ENCODE results near the gene RBMS3. TPM values are rescaled to one million over a fixed set of nuclear protein-coding genes. Genes with fewer than 3 reads are reported as not detected.
A peak's percentile ranks its signal among the peaks of the same experiment; 100 is the strongest.

Gene RBMS3
- total RNA-seq, 4 donors from 2014 or later, result 51.5 to 76.0 (median 66.6) TPM

GRCh38 chr3:29274667-29275066 is 6.2 kb upstream of the RBMS3 start:
- WGBS, 2 donors (ENCODE audit: low coverage in 1 of 2), result 95 to 97% methylated on average over 3 of the region's 3 CpGs
- Histone ChIP-seq H3K9me3 (no peaks in the 10 kb centered on the region), H3K4me3 (no peak overlapping the region), H3K4me1 (peaks cover 0 to 23% (median 5%) of the 10 kb centered on the region in 3 donors), H3K27me3 (no peaks in the 10 kb centered on the region), H3K36me3 (no peaks in the 10 kb centered on the region), H3K27ac (no peak overlapping the region)
- TF ChIP-seq, protein P1, sequence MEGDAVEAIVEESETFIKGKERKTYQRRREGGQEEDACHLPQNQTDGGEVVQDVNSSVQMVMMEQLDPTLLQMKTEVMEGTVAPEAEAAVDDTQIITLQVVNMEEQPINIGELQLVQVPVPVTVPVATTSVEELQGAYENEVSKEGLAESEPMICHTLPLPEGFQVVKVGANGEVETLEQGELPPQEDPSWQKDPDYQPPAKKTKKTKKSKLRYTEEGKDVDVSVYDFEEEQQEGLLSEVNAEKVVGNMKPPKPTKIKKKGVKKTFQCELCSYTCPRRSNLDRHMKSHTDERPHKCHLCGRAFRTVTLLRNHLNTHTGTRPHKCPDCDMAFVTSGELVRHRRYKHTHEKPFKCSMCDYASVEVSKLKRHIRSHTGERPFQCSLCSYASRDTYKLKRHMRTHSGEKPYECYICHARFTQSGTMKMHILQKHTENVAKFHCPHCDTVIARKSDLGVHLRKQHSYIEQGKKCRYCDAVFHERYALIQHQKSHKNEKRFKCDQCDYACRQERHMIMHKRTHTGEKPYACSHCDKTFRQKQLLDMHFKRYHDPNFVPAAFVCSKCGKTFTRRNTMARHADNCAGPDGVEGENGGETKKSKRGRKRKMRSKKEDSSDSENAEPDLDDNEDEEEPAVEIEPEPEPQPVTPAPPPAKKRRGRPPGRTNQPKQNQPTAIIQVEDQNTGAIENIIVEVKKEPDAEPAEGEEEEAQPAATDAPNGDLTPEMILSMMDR (IDR thresholded peaks at IDR 0.05), result no peak
- no peak for TF ChIP-seq POLR2AphosphoS5 (IDR thresholded peaks at IDR 0.05)
- no peak for ATAC-seq

- no peaks in the 10 kb centered on the region for H3K9me3 ChIP-seq
- no peaks in the 10 kb centered on the region for H3K27me3 ChIP-seq
- WGBS, 2 donors (ENCODE audit: low coverage in 1 of 2), result 34 to 41% methylated on average over 3 of the region's 3 CpGs
- H3K36me3 ChIP-seq, result no peaks in the 10 kb centered on the region
- TF ChIP-seq, protein P1 (IDR thresholded peaks at IDR 0.05), result no peak
- TF ChIP-seq EP300 (IDR thresholded peaks at IDR 0.05) (no peak), POLR2AphosphoS5 (IDR thresholded peaks at IDR 0.05) (no peak), POLR2A (IDR thresholded peaks at IDR 0.05) (no peak)
- no peak for ATAC-seq
- H3K4me3 ChIP-seq, result no peak overlapping the region
- peaks cover 0 to 28% (median 5%) of the 10 kb centered on the region in 3 donors for H3K4me1 ChIP-seq
- peak overlapping the region in 3 of 4 donors; percentile 3 to 41 (median 6) for H3K27ac ChIP-seq
Observed at GRCh38 chr3:29275309-29275708, 5.6 kb upstream of the RBMS3 start.

- Histone ChIP-seq H3K27ac (no peak overlapping the region), H3K36me3 (no peaks in the 10 kb centered on the region), H3K4me3 (no peak overlapping the region), H3K27me3 (no peaks in the 10 kb centered on the region), H3K4me1 (peaks cover 0 to 28% (median 5%) of the 10 kb centered on the region in 3 donors), H3K9me3 (no peaks in the 10 kb centered on the region)
- ATAC-seq, result no peak
- TF ChIP-seq, protein P1 (IDR thresholded peaks at IDR 0.05), result no peak
- TF ChIP-seq EP300 (IDR thresholded peaks at IDR 0.05), result no peak
- WGBS, 2 donors (ENCODE audit: low coverage in 1 of 2), result 93 to 98% methylated on average over 3 to 6 of the region's 6 CpGs
Observed at GRCh38 chr3:29277249-29277648, 3.6 kb upstream of the RBMS3 start.

DNA sequence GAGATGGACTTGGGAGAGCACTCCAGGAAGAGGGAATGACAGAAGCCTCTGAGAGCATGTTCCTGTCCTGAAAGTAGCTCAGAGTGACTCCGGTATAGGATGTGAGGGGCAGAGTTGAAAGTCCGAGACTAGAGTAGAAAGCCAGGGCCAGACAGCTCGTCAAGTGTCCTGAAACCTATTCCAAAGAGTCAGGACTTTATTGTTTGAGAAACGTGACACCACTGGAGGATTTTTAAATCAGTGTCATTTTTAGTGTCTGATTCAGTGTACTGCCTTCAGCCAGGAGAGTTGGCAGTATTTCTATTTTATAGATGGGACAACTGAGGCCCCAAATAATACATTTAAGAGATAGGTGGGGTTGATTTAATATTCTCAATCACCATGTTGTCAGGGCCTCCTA is 1.6 kb upstream of the RBMS3 start:
- no peaks in the 10 kb centered on the region for H3K9me3 ChIP-seq
- 77 to 83% methylated on average over 4 of the region's 4 CpGs for WGBS, 2 donors (ENCODE audit: low coverage in 1 of 2)
- ATAC-seq, result no peak
- peaks cover 0 to 28% (median 5%) of the 10 kb centered on the region in 3 donors for H3K4me1 ChIP-seq
- H3K4me3 ChIP-seq, result peak overlapping the region in 1 of 2 donors; percentile 61
- H3K36me3 ChIP-seq, result no peaks in the 10 kb centered on the region
- H3K27ac ChIP-seq, result peak overlapping the region; percentile 29 to 89 (median 58)
- no peak for TF ChIP-seq POLR2A (IDR thresholded peaks at IDR 0.05)
- TF ChIP-seq, protein P1 (IDR thresholded peaks at IDR 0.05), result no peak
- no peak for TF ChIP-seq EP300 (IDR thresholded peaks at IDR 0.05)
- TF ChIP-seq POLR2AphosphoS5 (IDR thresholded peaks at IDR 0.05), result no peak
- H3K27me3 ChIP-seq, result no peaks in the 10 kb centered on the region

DNA sequence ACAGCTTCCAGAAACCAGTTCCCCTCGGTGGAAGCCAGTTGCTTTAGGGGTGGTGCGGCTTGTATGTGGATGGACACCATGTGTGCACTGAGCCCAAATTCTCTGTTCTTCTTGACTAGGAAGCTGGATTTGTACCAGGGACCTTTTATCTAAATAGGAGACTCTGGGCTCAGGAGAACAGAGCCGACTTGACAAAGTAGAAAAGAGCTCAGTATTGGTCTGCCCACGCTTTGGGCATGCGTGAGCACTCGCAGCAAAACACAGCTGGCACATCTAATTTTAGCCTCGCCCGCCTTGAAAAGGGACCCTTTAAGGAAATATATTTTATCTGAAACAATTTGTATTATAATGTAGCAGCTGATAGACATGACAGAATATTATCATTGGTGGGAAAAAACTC is 1.1 kb upstream of the RBMS3 start:
- Histone ChIP-seq H3K4me3 (peak overlapping the region; percentile 61 to 74), H3K27me3 (no peaks in the 10 kb centered on the region), H3K27ac (peak overlapping the region; percentile 31 to 99 (median 87)), H3K36me3 (no peaks in the 10 kb centered on the region), H3K9me3 (no peaks in the 10 kb centered on the region), H3K4me1 (peaks cover 0 to 27% (median 5%) of the 10 kb centered on the region in 3 donors)
- ATAC-seq, result no peak
- 55 to 65% methylated on average over 2 to 5 of the region's 8 CpGs for WGBS, 2 donors (ENCODE audit: low coverage in 1 of 2)
- TF ChIP-seq POLR2A (IDR thresholded peaks at IDR 0.05), result no peak
- TF ChIP-seq POLR2AphosphoS5 (IDR thresholded peaks at IDR 0.05), result no peak
- TF ChIP-seq EP300 (IDR thresholded peaks at IDR 0.05), result no peak
- TF ChIP-seq, protein P1 (IDR thresholded peaks at IDR 0.05), result no peak
